Tibial artery (tissue), 4 donors: ENCODE measurements around the gene LRFN5.
A peak's percentile ranks its signal among the peaks of the same experiment; 100 is the strongest.
"Not testable (repeated sequence)": the region's sequence is repeated elsewhere in the genome, so short reads cannot be mapped to it uniquely, and the experiment has no call there.

ENCODE experiments used
- DNase-seq, 2 donors: peaks; one replicate each; pipeline ENCODE4 v3.0.0-alpha.2; 2019
- H3K27ac ChIP-seq, 2 donors: fragments of 200-600 bp; sonication (generic) in 1 of 2; 1 replicate in 1 of 2; 2 replicates in 1 of 2; pipeline ENCODE4 v1.5.1; 2018 to 2019; ENCODE audit warnings: mild to moderate bottlenecking in 1 of 2
- H3K27me3 ChIP-seq, 2 donors: fragments of 200-600 bp; sonication (generic) in 1 of 2; one replicate each; pipeline versions ENCODE4 v1.5.1 to v1.6.0; 2016 to 2019
- H3K36me3 ChIP-seq, 3 donors: fragments of 200-600 bp; sonication (generic) in 2 of 3; one replicate each; pipeline ENCODE4 v1.5.1; 2016 to 2019; ENCODE audit warnings: mild to moderate bottlenecking in 2 of 3
- H3K4me1 ChIP-seq, 4 donors: fragments of 200-600 bp; sonication (generic) in 2 of 4; 1 replicate in 3 of 4; 2 replicates in 1 of 4; pipeline ENCODE4 v1.5.1; 2016 to 2019
- H3K4me3 ChIP-seq, 2 donors: fragments of 200-600 bp; sonication (generic) in 1 of 2; 1 replicate in 1 of 2; 2 replicates in 1 of 2; pipeline ENCODE4 v1.5.1; 2018 to 2019; ENCODE audit warnings: mild to moderate bottlenecking in 2 of 2
- H3K9me3 ChIP-seq, 3 donors: fragments of 200-600 bp; sonication (generic) in 1 of 3; one replicate each; pipeline ENCODE4 v1.5.1; 2016 to 2019
- CTCF ChIP-seq, 2 experiments: fragments of 200-600 bp in 1 of 2; fragments of 450-650 bp in 1 of 2; IDR thresholded peaks; one replicate each; pipeline ENCODE4 v1.5.1; 2017 to 2019; ENCODE audit warnings: antibody characterized with exemption in 2 of 2, mild to moderate bottlenecking in 1 of 2, moderate library complexity in 1 of 2
- intact Hi-C: fragments of 100-400 bp; cut with DNase I; formaldehyde crosslinking; loops from one replicate; pipeline ENCODE4 v1.15.0; 2023; ENCODE audit warnings: low total_unique reads

Gene LRFN5

GRCh38 chr14:41739203-41739602, 132.5 kb downstream of the LRFN5 start:
- Histone ChIP-seq H3K9me3 (peaks cover 0 to 9% (median 0%) of the 10 kb centered on the region in 3 donors), H3K4me1 (no peaks in the 10 kb centered on the region), H3K4me3 (no peak overlapping the region), H3K27me3 (no peaks in the 10 kb centered on the region), H3K27ac (no peak overlapping the region), H3K36me3 (no peaks in the 10 kb centered on the region)
- DNase-seq: no peak
- intact Hi-C loops: no loop called here
- TF ChIP-seq CTCF (IDR thresholded peaks at IDR 0.05): no peak

- intact Hi-C loops: no loop called here
- TF ChIP-seq CTCF (IDR thresholded peaks at IDR 0.05): no peak
These were observed 136.5 kb downstream of the LRFN5 start for GRCh38 chr14:41743140-41743539.

GRCh38 chr14:41749429-41749828, 142.8 kb downstream of the LRFN5 start:
- Histone ChIP-seq H3K4me1 (no peaks in the 10 kb centered on the region), H3K27ac (no peak overlapping the region), H3K36me3 (no peaks in the 10 kb centered on the region), H3K9me3 (no peaks in the 10 kb centered on the region), H3K4me3 (peak overlapping the region; percentile 18 to 28), H3K27me3 (no peaks in the 10 kb centered on the region)
- intact Hi-C loops: no loop called here
- no peak for TF ChIP-seq CTCF (IDR thresholded peaks at IDR 0.05)
- no peak for DNase-seq

More at GRCh38 chr14:41743140-41743539, 136.5 kb downstream of the LRFN5 start:
- H3K27ac ChIP-seq: no peak overlapping the region
- H3K4me1 ChIP-seq: no peaks in the 10 kb centered on the region
- H3K4me3 ChIP-seq: no peak overlapping the region
- no peak for DNase-seq
- H3K9me3 ChIP-seq: peaks cover 0 to 3% (median 0%) of the 10 kb centered on the region in 3 donors
- H3K36me3 ChIP-seq: no peaks in the 10 kb centered on the region
- no peaks in the 10 kb centered on the region for H3K27me3 ChIP-seq

- H3K36me3 ChIP-seq, H3K9me3 ChIP-seq, H3K4me3 ChIP-seq, H3K27ac ChIP-seq, H3K4me1 ChIP-seq, intact Hi-C loops, H3K27me3 ChIP-seq, DNase-seq: not testable (repeated sequence)
These were observed 143.9 kb downstream of the LRFN5 start for GRCh38 chr14:41750575-41750974.

- DNase-seq: no peak
- intact Hi-C loops: no loop called here
- TF ChIP-seq CTCF (IDR thresholded peaks at IDR 0.05): no peak
- H3K27me3 ChIP-seq: no peaks in the 10 kb centered on the region
- no peaks in the 10 kb centered on the region for H3K9me3 ChIP-seq
- no peaks in the 10 kb centered on the region for H3K36me3 ChIP-seq
- no peak overlapping the region for H3K4me3 ChIP-seq
- H3K27ac ChIP-seq: no peak overlapping the region
- H3K4me1 ChIP-seq: no peaks in the 10 kb centered on the region
These were observed 151.5 kb downstream of the LRFN5 start for GRCh38 chr14:41758011-41758665.

- Histone ChIP-seq H3K9me3 (no peaks in the 10 kb centered on the region), H3K4me3 (no peak overlapping the region), H3K36me3 (no peaks in the 10 kb centered on the region), H3K27me3 (no peaks in the 10 kb centered on the region), H3K27ac (no peak overlapping the region), H3K4me1 (no peaks in the 10 kb centered on the region)
- no peak for TF ChIP-seq CTCF (IDR thresholded peaks at IDR 0.05)
- intact Hi-C loops: no loop called here
- no peak for DNase-seq
These were observed 154.5 kb downstream of the LRFN5 start for GRCh38 chr14:41761204-41761603.
